ENCODE results near the gene TBC1D10A. TPM values are rescaled to one million over a fixed set of nuclear protein-coding genes. Genes with fewer than 3 reads are reported as not detected.
A peak's percentile ranks its signal among the peaks of the same experiment; 100 is the strongest.

The TBC1D10A gene
- total RNA-seq, 6 donors from 2014 or later: 22.6 to 61.0 (median 36.2) TPM

- WGBS, 2 donors: 86 to 91% methylated on average over 9 of the region's 9 CpGs
- Histone ChIP-seq H3K27me3 (no peaks in the 10 kb centered on the region), H3K36me3 (no peaks in the 10 kb centered on the region), H3K27ac (peak overlapping the region in 1 of 4 donors; percentile 26), H3K4me1 (peaks cover 10 to 17% (median 14%) of the 10 kb centered on the region in 4 donors), H3K4me3 (no peak overlapping the region), H3K9me3 (no peaks in the 10 kb centered on the region)
- DNase-seq: no peak
- TF ChIP-seq CTCF (IDR thresholded peaks at IDR 0.05) (no peak), POLR2AphosphoS5 (IDR thresholded peaks at IDR 0.05) (no peak), EP300 (IDR thresholded peaks at IDR 0.05) (no peak), POLR2A (IDR thresholded peaks at IDR 0.05) (no peak)
- no peak for ATAC-seq (ENCODE audit: low FRiP score in 2 of 2)
These were observed 52.3 kb downstream of the TBC1D10A start for GRCh38 chr22:30274437-30274812.

- no peak for DNase-seq
- Histone ChIP-seq H3K4me1 (peaks cover 10 to 14% (median 11%) of the 10 kb centered on the region in 4 donors), H3K4me3 (no peak overlapping the region), H3K27me3 (no peaks in the 10 kb centered on the region), H3K9me3 (no peaks in the 10 kb centered on the region), H3K36me3 (no peaks in the 10 kb centered on the region), H3K27ac (peak overlapping the region in 1 of 4 donors; percentile 49)
- 60 to 64% methylated on average over 10 of the region's 10 CpGs for WGBS, 2 donors
- no peak for TF ChIP-seq EP300 (IDR thresholded peaks at IDR 0.05)
- no peak for ATAC-seq (ENCODE audit: low FRiP score in 2 of 2)
These were observed 52.9 kb downstream of the TBC1D10A start for GRCh38 chr22:30273711-30274436.

- no peaks in the 10 kb centered on the region for H3K27me3 ChIP-seq
- H3K4me1 ChIP-seq: peaks cover 4 to 9% (median 7%) of the 10 kb centered on the region in 4 donors
- TF ChIP-seq CTCF (IDR thresholded peaks at IDR 0.05) (no peak), POLR2AphosphoS5 (IDR thresholded peaks at IDR 0.05) (peak; percentile 41 to 45)
- DNase-seq: peak in 1 of 2 donors; percentile 70
- no peak overlapping the region for H3K4me3 ChIP-seq
- ATAC-seq (ENCODE audit: low FRiP score in 2 of 2): no peak
- no peaks in the 10 kb centered on the region for H3K9me3 ChIP-seq
- H3K27ac ChIP-seq: peak overlapping the region in 1 of 4 donors; percentile 49
- no peaks in the 10 kb centered on the region for H3K36me3 ChIP-seq
- WGBS, 2 donors: 63 to 70% methylated on average over 16 of the region's 16 CpGs
These were observed 53.8 kb downstream of the TBC1D10A start for GRCh38 chr22:30272781-30273601.

GRCh38 chr22:30270832-30271231, 55.9 kb downstream of the TBC1D10A start:
- H3K27ac ChIP-seq: peak overlapping the region; percentile 30 to 79 (median 52)
- no peaks in the 10 kb centered on the region for H3K27me3 ChIP-seq
- H3K9me3 ChIP-seq: no peaks in the 10 kb centered on the region
- H3K36me3 ChIP-seq: no peaks in the 10 kb centered on the region
- ATAC-seq (ENCODE audit: low FRiP score in 2 of 2): peak; percentile 60 to 80
- DNase-seq: peak in 1 of 2 donors; percentile 90
- no peak overlapping the region for H3K4me3 ChIP-seq
- H3K4me1 ChIP-seq: peaks cover 0 to 3% (median under 1%) of the 10 kb centered on the region in 4 donors
- 66 to 74% methylated on average over 13 to 16 of the region's 16 CpGs for WGBS, 2 donors
- no peak for TF ChIP-seq CTCF (IDR thresholded peaks at IDR 0.05)
- TF ChIP-seq EP300 (IDR thresholded peaks at IDR 0.05): peak; percentile 25 to 72 (median 40)
- peak; percentile 80 to 88 for TF ChIP-seq POLR2AphosphoS5 (IDR thresholded peaks at IDR 0.05)
- TF ChIP-seq POLR2A (IDR thresholded peaks at IDR 0.05): peak in 1 of 4 donors; percentile 64

- H3K4me1 ChIP-seq: peaks cover 2 to 11% (median 3%) of the 10 kb centered on the region in 4 donors
- ATAC-seq (ENCODE audit: low FRiP score in 2 of 2): no peak
- no peaks in the 10 kb centered on the region for H3K9me3 ChIP-seq
- WGBS, 2 donors: 78 to 83% methylated on average over 8 of the region's 8 CpGs
- no peak for TF ChIP-seq POLR2A (IDR thresholded peaks at IDR 0.05)
- TF ChIP-seq CTCF (IDR thresholded peaks at IDR 0.05): no peak
- no peak for TF ChIP-seq POLR2AphosphoS5 (IDR thresholded peaks at IDR 0.05)
- no peak for TF ChIP-seq EP300 (IDR thresholded peaks at IDR 0.05)
- peak overlapping the region in 2 of 4 donors; percentile 89 to 95 for H3K27ac ChIP-seq
- no peak for DNase-seq
- no peaks in the 10 kb centered on the region for H3K36me3 ChIP-seq
- H3K27me3 ChIP-seq: no peaks in the 10 kb centered on the region
- no peak overlapping the region for H3K4me3 ChIP-seq
These were observed 58.4 kb downstream of the TBC1D10A start for GRCh38 chr22:30268331-30268730.
